ENCODE data around the gene NGEF.

NGEF gene

GRCh38 chr2:232930059-232930400 is 83.0 kb downstream of the NGEF start:
- TF ChIP-seq CTCF (IDR thresholded peaks at IDR 0.05) = no peak

GRCh38 chr2:232929303-232930058 is 83.6 kb downstream of the NGEF start:
- TF ChIP-seq CTCF (IDR thresholded peaks at IDR 0.05) = no peak

- no peak for TF ChIP-seq CTCF (IDR thresholded peaks at IDR 0.05)
Measured at GRCh38 chr2:232928551-232929302, 84.3 kb downstream of the NGEF start.

- no peak for TF ChIP-seq CTCF (IDR thresholded peaks at IDR 0.05)
Measured at GRCh38 chr2:232927793-232928550, 85.1 kb downstream of the NGEF start.

- no peak for TF ChIP-seq CTCF (IDR thresholded peaks at IDR 0.05)
Measured at GRCh38 chr2:232927032-232927792, 85.8 kb downstream of the NGEF start.

- TF ChIP-seq CTCF (IDR thresholded peaks at IDR 0.05) = no peak
Measured at GRCh38 chr2:232926431-232926939, 86.6 kb downstream of the NGEF start.

GRCh38 chr2:232925821-232926156 is 87.3 kb downstream of the NGEF start:
- no peak for TF ChIP-seq CTCF (IDR thresholded peaks at IDR 0.05)

All from LNCAP (cell line).